Fibroblast of upper back skin (primary cell): ENCODE measurements around the gene PDE11A.
"Not testable (repeated sequence)": the region's sequence is repeated elsewhere in the genome, so short reads cannot be mapped to it uniquely, and the experiment has no call there.

ENCODE experiments used
- DNase-seq: peaks from one replicate; pipeline ENCODE4 v3.0.0-alpha.2; 2013

PDE11A gene

DNA sequence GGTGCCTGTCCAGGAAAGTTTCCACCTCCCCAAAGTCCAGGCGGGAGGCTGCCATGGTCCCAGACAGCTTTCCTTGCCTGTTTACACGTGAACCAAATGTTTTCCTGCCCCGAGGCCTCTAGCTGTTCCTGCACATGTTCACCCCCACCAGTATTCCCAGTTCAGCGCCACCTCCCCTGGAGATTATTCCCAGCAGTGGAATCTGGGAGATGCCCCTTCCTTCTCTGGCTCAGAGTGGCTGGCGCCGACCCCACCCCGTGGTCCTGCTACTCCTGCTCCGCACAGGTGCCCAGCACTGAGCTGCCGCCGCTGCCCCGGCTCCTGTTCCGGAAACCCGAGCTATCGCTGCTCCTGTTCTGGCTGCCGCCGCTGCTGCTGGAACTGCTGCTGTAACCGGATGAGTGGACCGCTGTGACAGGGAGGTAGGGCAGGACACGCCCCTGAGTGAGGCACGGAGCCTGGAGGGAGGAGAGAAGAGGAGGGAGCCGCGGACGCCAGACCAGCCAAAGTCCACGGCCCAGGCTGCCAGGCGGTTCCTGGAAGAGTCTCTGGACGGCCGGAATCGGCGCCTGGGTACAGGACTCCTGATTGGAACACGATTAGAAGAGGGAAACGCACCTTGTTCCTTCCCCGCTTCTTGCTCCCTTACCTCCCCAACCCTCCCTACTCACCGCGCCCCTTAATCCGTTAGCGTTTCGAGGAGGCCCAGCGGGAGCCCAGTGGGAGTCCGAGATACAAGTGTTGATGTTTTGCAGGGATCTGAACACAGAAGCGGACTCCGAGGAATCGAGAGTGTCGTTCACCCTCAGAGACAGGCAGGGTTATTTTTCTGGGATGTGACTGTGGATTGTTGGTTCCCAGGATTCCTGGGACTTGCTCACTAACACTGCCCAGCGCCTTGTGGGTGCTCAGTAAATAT is at the start of gene PDE11A:
PDE11A (minus strand) TSS at position 395 of the 919 bp plus-strand sequence; CDS start at position 55, 340 bp downstream.
- peak; percentile 72 for DNase-seq

DNA sequence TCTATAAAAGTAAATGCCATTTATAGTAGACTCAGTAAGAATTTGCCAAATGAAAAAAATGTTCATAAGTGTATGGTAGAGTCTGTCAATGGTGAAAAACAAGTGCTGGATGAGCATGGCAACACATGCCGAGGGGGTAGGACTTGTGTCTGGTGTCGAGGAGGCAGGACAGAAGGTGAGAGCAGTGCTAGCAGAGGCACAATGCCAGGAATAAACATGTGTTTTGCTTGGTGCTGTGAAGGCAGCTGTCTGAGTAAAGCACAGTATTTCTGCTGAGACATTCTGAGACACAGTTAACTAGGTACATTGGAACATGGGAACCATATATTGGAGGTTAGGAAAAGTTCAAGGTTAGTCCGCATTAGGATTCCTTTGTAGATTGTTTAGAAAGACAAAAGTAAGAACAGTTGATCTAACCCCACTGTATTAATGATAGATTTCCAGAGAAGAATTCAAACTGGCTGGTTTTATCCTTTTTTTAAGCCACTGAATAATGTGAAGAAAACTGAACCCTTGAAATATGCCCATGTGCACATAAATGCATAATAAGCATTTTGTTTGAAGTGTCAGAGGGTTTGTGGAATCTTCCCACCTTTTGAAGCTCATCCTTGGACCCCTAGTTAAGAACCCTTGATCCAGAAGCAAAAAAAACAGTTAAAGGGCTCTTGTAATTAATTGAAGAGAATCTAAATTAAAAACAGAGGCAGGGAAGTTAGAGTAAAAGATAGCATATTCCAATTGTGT is 46.8 kb upstream of the PDE11A start:
- DNase-seq = no peak

DNA sequence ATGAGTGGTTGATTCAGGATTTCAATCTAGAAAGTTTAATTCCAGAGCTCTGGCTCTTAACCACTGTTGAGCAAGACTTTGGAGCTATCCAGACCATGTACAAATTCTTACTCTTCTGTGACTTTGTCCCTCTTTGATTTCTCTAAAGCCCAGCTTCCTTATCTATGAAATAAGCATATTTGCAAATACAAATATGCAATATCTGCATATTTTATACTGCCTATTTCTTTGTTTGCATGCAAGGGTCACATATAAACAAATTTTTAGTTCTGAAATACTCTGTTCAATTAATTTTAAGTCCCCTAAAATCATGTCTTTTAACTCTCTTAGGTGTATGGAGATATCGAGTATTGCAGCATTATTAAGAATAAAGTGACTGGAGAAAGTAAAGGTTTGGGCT is 45.1 kb upstream of the PDE11A start:
- DNase-seq = no peak

GRCh38 chr2:178115271-178115670 is 42.7 kb upstream of the PDE11A start:
- DNase-seq = no peak

GRCh38 chr2:178114462-178114861 is 41.9 kb upstream of the PDE11A start:
- no peak for DNase-seq

DNA sequence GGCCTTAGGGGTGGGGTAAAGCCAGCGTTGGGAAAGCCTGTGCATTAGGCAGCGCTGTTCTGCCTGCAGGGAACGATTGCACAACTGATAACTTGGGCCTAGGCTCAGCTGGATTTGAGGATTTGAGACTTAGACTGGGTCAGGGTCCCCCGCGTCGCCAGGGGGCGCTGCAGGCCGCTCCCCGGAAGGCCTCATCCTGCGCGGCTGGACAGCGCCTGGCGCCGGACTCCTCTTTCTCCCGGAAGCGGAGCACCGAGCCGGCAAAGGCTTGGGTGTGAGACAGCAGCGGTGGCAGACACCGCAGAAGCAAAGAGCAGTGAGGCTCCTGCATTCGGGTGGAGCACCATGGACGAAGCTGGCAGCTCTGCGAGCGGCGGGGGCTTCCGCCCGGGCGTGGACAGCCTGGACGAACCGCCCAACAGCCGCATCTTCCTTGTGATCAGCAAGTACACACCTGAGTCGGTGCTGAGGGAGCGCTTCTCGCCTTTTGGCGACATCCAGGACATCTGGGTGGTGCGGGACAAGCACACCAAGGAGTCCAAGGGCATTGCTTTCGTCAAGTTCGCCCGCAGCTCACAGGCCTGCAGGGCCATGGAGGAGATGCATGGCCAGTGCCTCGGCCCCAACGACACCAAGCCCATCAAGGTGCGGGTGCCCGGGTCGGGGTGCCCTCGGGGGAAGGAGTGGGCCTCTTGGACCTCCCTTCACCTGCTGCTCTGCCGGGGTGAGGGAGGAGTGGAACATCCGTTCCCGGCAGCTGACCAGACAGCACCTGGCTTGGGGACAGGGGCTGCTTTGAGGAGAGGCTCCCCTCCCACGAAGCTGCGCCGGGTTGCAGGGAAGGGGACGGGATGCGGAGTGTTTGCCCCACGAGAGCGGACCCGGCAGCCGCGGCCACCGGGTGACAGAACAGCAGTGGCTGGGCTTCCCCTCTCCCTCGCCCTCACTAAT is 39.9 kb upstream of the PDE11A start, which contains the start of gene RBM45:
RBM45 (plus strand) TSS at position 236 of the 951 bp plus-strand sequence; CDS start at position 346, 110 bp downstream.
- DNase-seq = peak; percentile 89

GRCh38 chr2:178111743-178112142 is 39.2 kb upstream of the PDE11A start:
- DNase-seq = no peak

GRCh38 chr2:178110681-178111080 is 38.1 kb upstream of the PDE11A start:
- DNase-seq = no peak

- DNase-seq = peak; percentile 37
Measured at GRCh38 chr2:178109813-178110212, 37.2 kb upstream of the PDE11A start.

GRCh38 chr2:178108176-178108575 is 35.6 kb upstream of the PDE11A start:
- no peak for DNase-seq

GRCh38 chr2:178106053-178106452 is 33.5 kb upstream of the PDE11A start:
- no peak for DNase-seq

- no peak for DNase-seq
Measured at GRCh38 chr2:178105566-178105965, 33.0 kb upstream of the PDE11A start.

DNA sequence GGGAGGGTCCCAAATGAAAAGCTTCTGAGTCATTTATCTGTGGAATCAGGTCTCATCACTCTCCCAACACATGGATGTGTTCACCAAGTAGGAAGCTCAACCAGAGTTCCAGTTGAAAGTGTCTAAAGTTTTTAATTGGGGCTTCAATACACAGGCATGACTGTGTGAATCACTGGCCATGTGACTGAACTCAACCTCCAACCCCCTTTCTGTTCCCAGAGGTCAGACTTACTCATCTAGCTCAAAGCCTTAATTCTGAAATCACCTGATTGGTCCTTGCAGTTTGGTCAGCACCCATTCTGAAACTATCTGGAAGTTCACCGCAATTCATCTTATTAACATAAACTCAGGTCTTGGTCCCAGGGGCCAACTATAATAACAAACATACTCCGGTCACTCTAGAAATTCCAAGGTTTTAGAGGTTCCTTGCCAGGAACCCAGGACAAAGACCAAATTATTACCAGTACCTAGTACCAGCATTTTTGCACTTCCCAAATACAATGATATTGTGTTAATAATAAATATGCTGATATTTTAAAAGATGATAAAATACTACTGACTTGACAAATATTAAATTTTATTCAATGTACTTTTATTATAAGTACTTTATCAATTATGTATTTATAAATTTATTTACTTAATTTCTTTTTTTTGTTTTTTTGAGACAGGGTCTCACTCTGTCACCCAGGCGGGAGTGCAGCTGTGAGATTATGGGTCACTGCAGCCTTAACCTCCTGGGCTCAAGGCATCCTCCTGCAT is 28.9 kb upstream of the PDE11A start:
- no peak for DNase-seq

DNA sequence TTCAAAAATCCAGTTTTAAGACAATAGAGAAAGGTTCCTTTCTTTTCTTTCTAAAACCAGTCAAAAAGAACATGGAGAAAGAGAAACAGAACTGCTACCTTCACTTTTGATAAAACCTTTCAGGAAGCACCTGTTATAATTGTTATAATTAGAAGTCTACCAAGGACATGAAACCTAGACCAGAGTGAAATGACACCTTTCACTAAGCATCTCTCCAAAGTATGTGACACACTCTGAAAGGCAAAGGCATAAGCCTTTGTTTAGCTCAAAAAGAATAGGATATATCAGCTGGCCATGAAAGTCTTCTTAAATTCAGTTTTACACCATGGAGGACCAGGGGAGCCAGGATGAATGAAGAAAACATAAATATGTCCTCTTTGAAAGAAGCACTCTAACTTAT is 20.9 kb upstream of the PDE11A start:
- DNase-seq = no peak

DNA sequence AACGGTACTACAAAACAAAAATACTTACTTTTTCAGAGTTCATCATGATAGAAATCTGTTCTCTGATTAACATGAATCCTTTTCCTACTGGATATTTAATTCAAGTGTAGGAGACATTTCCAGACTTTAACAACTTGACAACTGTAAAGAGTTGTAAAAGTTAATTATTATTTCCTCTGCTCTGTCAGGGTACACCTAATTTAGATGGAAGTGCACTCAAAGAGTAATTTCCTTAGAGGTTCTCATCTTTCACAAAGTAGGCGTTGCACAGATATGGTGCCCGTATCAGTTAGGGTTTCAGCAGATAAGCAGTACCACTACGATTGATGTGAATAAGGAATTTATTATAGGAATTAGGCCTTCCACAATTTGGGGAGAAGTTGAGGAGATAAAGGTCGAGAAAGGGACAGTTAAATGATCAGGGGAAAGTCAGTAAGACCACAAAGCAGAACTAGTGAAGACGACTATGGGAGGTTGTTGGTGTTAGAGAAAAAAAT is 16.2 kb upstream of the PDE11A start:
- DNase-seq = no peak

DNA sequence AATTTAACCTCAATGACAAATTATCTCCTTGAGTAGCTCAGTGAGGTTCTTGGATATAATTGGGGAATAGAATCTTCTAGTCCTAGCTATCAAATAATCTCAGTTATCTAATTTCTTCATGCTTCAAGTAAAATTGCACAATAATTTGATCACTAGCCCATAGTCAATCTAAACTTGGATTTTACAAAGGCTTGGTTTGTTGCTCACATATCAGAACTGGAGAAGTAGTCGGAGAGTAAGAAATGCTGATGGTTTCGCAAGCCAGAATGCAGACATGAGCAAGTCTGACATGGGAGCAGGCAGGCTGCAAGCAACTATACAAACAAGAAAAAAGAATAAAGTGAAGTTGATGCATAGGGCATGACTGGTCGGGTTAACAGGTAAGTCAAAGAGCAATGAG is 11.7 kb upstream of the PDE11A start:
- no peak for DNase-seq

GRCh38 chr2:178082408-178083045 is 9.9 kb upstream of the PDE11A start:
- no peak for DNase-seq

GRCh38 chr2:178079279-178079678 is 6.7 kb upstream of the PDE11A start:
- DNase-seq = not testable (repeated sequence)

- no peak for DNase-seq
Measured at GRCh38 chr2:178076130-178076529, 3.6 kb upstream of the PDE11A start.

GRCh38 chr2:178075006-178075326 is 2.4 kb upstream of the PDE11A start:
- no peak for DNase-seq
